ENCODE measurements around the gene SEMA3E. TPM values are rescaled to one million over a fixed set of nuclear protein-coding genes. Genes with fewer than 3 reads are reported as not detected.
"Not testable (repeated sequence)": the region's sequence is repeated elsewhere in the genome, so short reads cannot be mapped to it uniquely, and the experiment has no call there.

SEMA3E gene
- polyA plus RNA-seq, 1 donor from 2014 or later: not detected

GRCh38 chr7:83447681-83448080 is 201.3 kb downstream of the SEMA3E start:
- H3K27me3 Mint-ChIP-seq: no peaks in the 10 kb centered on the region
- no peaks in the 10 kb centered on the region for H3K4me1 Mint-ChIP-seq
- H3K27ac Mint-ChIP-seq: no peak overlapping the region
- H3K36me3 Mint-ChIP-seq: no peaks in the 10 kb centered on the region
- no peak overlapping the region for H3K4me3 Mint-ChIP-seq
- H3K9me3 Mint-ChIP-seq: peaks cover 0 to 11% (median 3%) of the 10 kb centered on the region in 3 donors

GRCh38 chr7:83446102-83446669 is 202.8 kb downstream of the SEMA3E start:
- H3K4me1 Mint-ChIP-seq: no peaks in the 10 kb centered on the region
- no peaks in the 10 kb centered on the region for H3K36me3 Mint-ChIP-seq
- H3K4me3 Mint-ChIP-seq: no peak overlapping the region
- H3K9me3 Mint-ChIP-seq: peaks cover 0 to 11% (median 3%) of the 10 kb centered on the region in 3 donors
- H3K27me3 Mint-ChIP-seq: no peaks in the 10 kb centered on the region
- no peak overlapping the region for H3K27ac Mint-ChIP-seq

- Mint-ChIP-seq H3K4me1 (no peaks in the 10 kb centered on the region), H3K9me3 (peaks cover 0 to 10% (median 2%) of the 10 kb centered on the region in 3 donors), H3K4me3 (no peak overlapping the region), H3K27ac (no peak overlapping the region), H3K36me3 (no peaks in the 10 kb centered on the region), H3K27me3 (no peaks in the 10 kb centered on the region)
Measured at GRCh38 chr7:83442911-83443310, 206.0 kb downstream of the SEMA3E start.

- Mint-ChIP-seq H3K27me3 (no peaks in the 10 kb centered on the region), H3K4me1 (no peaks in the 10 kb centered on the region), H3K27ac (no peak overlapping the region), H3K9me3 (peaks cover 0 to 7% (median 1%) of the 10 kb centered on the region in 3 donors), H3K4me3 (no peak overlapping the region), H3K36me3 (no peaks in the 10 kb centered on the region)
Measured at GRCh38 chr7:83439026-83439425, 209.9 kb downstream of the SEMA3E start.

GRCh38 chr7:83430289-83430688 is 218.7 kb downstream of the SEMA3E start:
- not testable (repeated sequence) for H3K27ac Mint-ChIP-seq, H3K27me3 Mint-ChIP-seq, H3K9me3 Mint-ChIP-seq, H3K4me1 Mint-ChIP-seq, H3K36me3 Mint-ChIP-seq, H3K4me3 Mint-ChIP-seq

- no peak overlapping the region for H3K27ac Mint-ChIP-seq
- no peaks in the 10 kb centered on the region for H3K36me3 Mint-ChIP-seq
- peaks cover 0 to 4% (median 2%) of the 10 kb centered on the region in 3 donors for H3K9me3 Mint-ChIP-seq
- H3K27me3 Mint-ChIP-seq: no peaks in the 10 kb centered on the region
- no peaks in the 10 kb centered on the region for H3K4me1 Mint-ChIP-seq
- no peak overlapping the region for H3K4me3 Mint-ChIP-seq
Measured at GRCh38 chr7:83429493-83429892, 219.4 kb downstream of the SEMA3E start.

- H3K27ac Mint-ChIP-seq: no peak overlapping the region
- no peaks in the 10 kb centered on the region for H3K27me3 Mint-ChIP-seq
- H3K4me3 Mint-ChIP-seq: no peak overlapping the region
- no peaks in the 10 kb centered on the region for H3K36me3 Mint-ChIP-seq
- H3K9me3 Mint-ChIP-seq: peaks cover 2 to 5% (median 4%) of the 10 kb centered on the region in 3 donors
- H3K4me1 Mint-ChIP-seq: no peaks in the 10 kb centered on the region
Measured at GRCh38 chr7:83427884-83428283, 221.1 kb downstream of the SEMA3E start.

GRCh38 chr7:83426325-83426724 is 222.6 kb downstream of the SEMA3E start:
- H3K9me3 Mint-ChIP-seq: peaks cover 2 to 5% (median 4%) of the 10 kb centered on the region in 3 donors
- H3K4me3 Mint-ChIP-seq: no peak overlapping the region
- H3K27me3 Mint-ChIP-seq: no peaks in the 10 kb centered on the region
- H3K36me3 Mint-ChIP-seq: no peaks in the 10 kb centered on the region
- no peaks in the 10 kb centered on the region for H3K4me1 Mint-ChIP-seq
- no peak overlapping the region for H3K27ac Mint-ChIP-seq

GRCh38 chr7:83419013-83419412 is 229.9 kb downstream of the SEMA3E start:
- Mint-ChIP-seq H3K27ac (no peak overlapping the region), H3K27me3 (no peaks in the 10 kb centered on the region), H3K4me3 (no peak overlapping the region), H3K4me1 (no peaks in the 10 kb centered on the region), H3K9me3 (peaks cover 0 to 4% (median under 1%) of the 10 kb centered on the region in 3 donors), H3K36me3 (no peaks in the 10 kb centered on the region)

GRCh38 chr7:83415840-83416239 is 233.1 kb downstream of the SEMA3E start:
- Mint-ChIP-seq H3K27me3 (no peaks in the 10 kb centered on the region), H3K4me3 (no peak overlapping the region), H3K36me3 (no peaks in the 10 kb centered on the region), H3K27ac (no peak overlapping the region), H3K9me3 (peaks cover 0 to 4% (median 0%) of the 10 kb centered on the region in 3 donors), H3K4me1 (no peaks in the 10 kb centered on the region)

GRCh38 chr7:83414947-83415346 is 234.0 kb downstream of the SEMA3E start:
- H3K27me3 Mint-ChIP-seq: no peaks in the 10 kb centered on the region
- H3K9me3 Mint-ChIP-seq: peaks cover 0 to 2% (median 0%) of the 10 kb centered on the region in 3 donors
- no peak overlapping the region for H3K4me3 Mint-ChIP-seq
- H3K27ac Mint-ChIP-seq: no peak overlapping the region
- no peaks in the 10 kb centered on the region for H3K4me1 Mint-ChIP-seq
- H3K36me3 Mint-ChIP-seq: no peaks in the 10 kb centered on the region

GRCh38 chr7:83413831-83414230 is 235.1 kb downstream of the SEMA3E start:
- no peaks in the 10 kb centered on the region for H3K4me1 Mint-ChIP-seq
- no peak overlapping the region for H3K27ac Mint-ChIP-seq
- H3K27me3 Mint-ChIP-seq: no peaks in the 10 kb centered on the region
- H3K4me3 Mint-ChIP-seq: no peak overlapping the region
- H3K36me3 Mint-ChIP-seq: no peaks in the 10 kb centered on the region
- H3K9me3 Mint-ChIP-seq: no peaks in the 10 kb centered on the region

GRCh38 chr7:83413424-83413823 is 235.5 kb downstream of the SEMA3E start:
- Mint-ChIP-seq H3K27me3 (no peaks in the 10 kb centered on the region), H3K9me3 (no peaks in the 10 kb centered on the region), H3K36me3 (no peaks in the 10 kb centered on the region), H3K4me3 (no peak overlapping the region), H3K27ac (no peak overlapping the region), H3K4me1 (no peaks in the 10 kb centered on the region)

- no peaks in the 10 kb centered on the region for H3K36me3 Mint-ChIP-seq
- no peaks in the 10 kb centered on the region for H3K9me3 Mint-ChIP-seq
- H3K4me3 Mint-ChIP-seq: no peak overlapping the region
- H3K27ac Mint-ChIP-seq: no peak overlapping the region
- H3K27me3 Mint-ChIP-seq: no peaks in the 10 kb centered on the region
- no peaks in the 10 kb centered on the region for H3K4me1 Mint-ChIP-seq
Measured at GRCh38 chr7:83410989-83411591, 237.8 kb downstream of the SEMA3E start.

- H3K36me3 Mint-ChIP-seq: no peaks in the 10 kb centered on the region
- peaks cover 0 to 2% (median 0%) of the 10 kb centered on the region in 3 donors for H3K4me1 Mint-ChIP-seq
- no peak overlapping the region for H3K27ac Mint-ChIP-seq
- no peaks in the 10 kb centered on the region for H3K27me3 Mint-ChIP-seq
- H3K9me3 Mint-ChIP-seq: no peaks in the 10 kb centered on the region
- H3K4me3 Mint-ChIP-seq: no peak overlapping the region
Measured at GRCh38 chr7:83394776-83395175, 254.2 kb downstream of the SEMA3E start.

- Mint-ChIP-seq H3K36me3 (no peaks in the 10 kb centered on the region), H3K4me1 (peaks cover 0 to 2% (median 0%) of the 10 kb centered on the region in 3 donors), H3K27me3 (no peaks in the 10 kb centered on the region), H3K9me3 (peaks cover 0 to 3% (median 0%) of the 10 kb centered on the region in 3 donors), H3K4me3 (no peak overlapping the region), H3K27ac (no peak overlapping the region)
Measured at GRCh38 chr7:83388436-83388835, 260.5 kb downstream of the SEMA3E start.
